Spleen (tissue), 7 donors: ENCODE results near the gene PCDHB6.
"Not testable (repeated sequence)": the region's sequence is repeated elsewhere in the genome, so short reads cannot be mapped to it uniquely, and the experiment has no call there.

Source experiments
- CTCF ChIP-seq, 11 experiments: fragments of 200-600 bp in 7 of 11; fragments of 450-650 bp in 4 of 11; sonication (generic) in 4 of 11; IDR thresholded peaks in 8 of 11; conservative IDR thresholded peaks in 3 of 11; 1 replicate in 7 of 11; 2 replicates in 4 of 11; pipeline versions ENCODE4 v1.4.0 to v1.8.0; 2016 to 2021; ENCODE audit warnings: antibody characterized with exemption in 11 of 11, inconsistent platforms in 4 of 11, mild to moderate bottlenecking in 1 of 11
- POLR2A ChIP-seq, 3 donors: fragments of 450-650 bp; IDR thresholded peaks; one replicate each; pipeline ENCODE4 v1.5.1; 2017; ENCODE audit warnings: antibody characterized with exemption in 3 of 3, mild to moderate bottlenecking in 1 of 3
- POLR2AphosphoS5 ChIP-seq, 3 donors: sonication (generic); formaldehyde crosslinking; IDR thresholded peaks; one replicate each; pipeline ENCODE4 v1.5.1; 2017; ENCODE audit warnings: antibody characterized with exemption in 3 of 3
- donor health status: DM: no; HTN: no; CAD: no; lungs with moderate emphysema.
- donor health status: DM: no; HTN: no; CAD: no.
- donor health status: DM: no; HTN: no; CAD: no.

DNA sequence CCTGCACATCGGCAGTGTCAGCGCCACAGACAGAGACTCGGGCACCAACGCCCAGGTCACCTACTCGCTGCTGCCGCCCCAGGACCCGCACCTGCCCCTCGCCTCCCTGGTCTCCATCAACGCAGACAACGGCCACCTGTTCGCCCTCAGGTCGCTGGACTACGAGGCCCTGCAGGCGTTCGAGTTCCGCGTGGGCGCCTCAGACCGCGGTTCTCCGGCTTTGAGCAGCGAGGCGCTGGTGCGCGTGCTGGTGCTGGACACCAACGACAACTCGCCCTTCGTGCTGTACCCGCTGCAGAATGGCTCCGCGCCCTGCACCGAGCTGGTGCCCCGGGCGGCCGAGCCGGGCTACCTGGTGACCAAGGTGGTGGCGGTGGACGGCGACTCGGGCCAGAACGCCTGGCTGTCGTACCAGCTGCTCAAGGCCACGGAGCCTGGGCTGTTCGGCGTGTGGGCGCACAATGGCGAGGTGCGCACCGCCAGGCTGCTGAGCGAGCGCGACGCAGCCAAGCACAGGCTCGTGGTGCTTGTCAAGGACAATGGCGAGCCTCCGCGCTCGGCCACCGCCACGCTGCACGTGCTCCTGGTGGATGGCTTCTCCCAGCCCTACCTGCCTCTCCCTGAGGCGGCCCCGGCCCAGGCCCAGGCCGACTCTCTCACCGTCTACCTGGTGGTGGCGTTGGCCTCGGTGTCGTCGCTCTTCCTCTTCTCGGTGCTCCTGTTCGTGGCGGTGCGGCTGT lies 26.3 kb upstream of the PCDHB6 start:
- not testable (repeated sequence) for TF ChIP-seq CTCF (IDR thresholded peaks at IDR 0.05 in 8 of 11, conservative IDR thresholded peaks at IDR 0.05 in 3 of 11); POLR2A (IDR thresholded peaks at IDR 0.05); POLR2AphosphoS5 (IDR thresholded peaks at IDR 0.05)
